KMS-11 (cell line): ENCODE results near the gene MX2.
"Not testable (repeated sequence)": the region's sequence is repeated elsewhere in the genome, so short reads cannot be mapped to it uniquely, and the experiment has no call there.

Experiments used
- H2AFZ ChIP-seq: fragments of 200-600 bp; sonication (generic); 2 replicates; pipeline ENCODE4 v1.6.1; 2016; ENCODE audit warnings: antibody characterized with exemption, mixed run types, low read depth
- H3K27ac ChIP-seq: fragments of 200-600 bp; sonication (generic); 2 replicates; pipeline ENCODE4 v1.6.1; 2016; ENCODE audit warnings: mild to moderate bottlenecking, mixed run types
- H3K27me3 ChIP-seq: fragments of 200-600 bp; sonication (generic); 2 replicates; pipeline ENCODE4 v1.6.1; 2017; ENCODE audit warnings: mild to moderate bottlenecking, low read depth, mixed run types, moderate library complexity; ENCODE audit not compliant: insufficient read depth
- H3K36me3 ChIP-seq: fragments of 200-600 bp; sonication (generic); 2 replicates; pipeline ENCODE4 v1.6.1; 2017; ENCODE audit warnings: mild to moderate bottlenecking, mixed run types; ENCODE audit not compliant: insufficient read depth
- H3K4me1 ChIP-seq: fragments of 200-600 bp; sonication (generic); 2 replicates; pipeline ENCODE4 v1.6.1; 2016; ENCODE audit warnings: mild to moderate bottlenecking, low read depth, mixed run types; ENCODE audit not compliant: poor library complexity, severe bottlenecking
- H3K4me2 ChIP-seq: fragments of 200-600 bp; sonication (generic); 2 replicates; pipeline ENCODE4 v1.7.0; 2016; ENCODE audit warnings: mild to moderate bottlenecking, mixed run types
- H3K4me3 ChIP-seq: fragments of 200-600 bp; sonication (generic); IDR thresholded peaks from 2 replicates; pipeline ENCODE4 v1.6.1; 2017; ENCODE audit warnings: low read depth, low read length, mixed read lengths; ENCODE audit not compliant: insufficient read depth
- H3K79me2 ChIP-seq: fragments of 200-600 bp; sonication (generic); 2 replicates; pipeline ENCODE4 v1.6.1; 2016; ENCODE audit warnings: low read depth, mixed run types; ENCODE audit not compliant: insufficient read depth
- H3K9ac ChIP-seq: fragments of 200-600 bp; sonication (generic); 2 replicates; pipeline ENCODE4 v1.6.1; 2016; ENCODE audit warnings: mild to moderate bottlenecking, mixed run types
- H4K20me1 ChIP-seq: fragments of 200-600 bp; sonication (generic); 2 replicates; pipeline ENCODE4 v1.6.1; 2016; ENCODE audit warnings: mild to moderate bottlenecking, mixed run types; ENCODE audit not compliant: insufficient read depth
- CTCF ChIP-seq: fragments of 200-600 bp; sonication (generic); conservative IDR thresholded peaks from 2 replicates; pipeline ENCODE4 v1.6.1; 2017; ENCODE audit warnings: low read depth, mild to moderate bottlenecking, antibody characterized with exemption, low read length, moderate library complexity, mixed read lengths

The MX2 gene

GRCh38 chr21:41361786-41362604 lies at the start of gene MX2:
Gene MX2 (plus strand): TSS chr21:41362027. CDS start chr21:41376907, 14,880 bp downstream.
- no peaks in the 10 kb centered on the region for H3K36me3 ChIP-seq
- peak within 1 kb of the TSS; percentile 33; the same call in 1 of the 2 replicates for H3K9ac ChIP-seq
- H3K79me2 ChIP-seq, result no peaks in the 10 kb centered on the region
- no peak within 1 kb of the TSS for H3K4me3 ChIP-seq
- peak within 1 kb of the TSS; percentile 71 for H3K27ac ChIP-seq
- H3K4me1 ChIP-seq, result peaks cover 27% of the 10 kb centered on the region
- no peak for TF ChIP-seq CTCF
- H3K27me3 ChIP-seq, result no peaks in the 10 kb centered on the region
- no peaks in the 10 kb centered on the region for H4K20me1 ChIP-seq
- peak within 1 kb of the TSS; percentile 48; the same call in 1 of the 2 replicates for H2AFZ ChIP-seq
- peak within 1 kb of the TSS; percentile 70 for H3K4me2 ChIP-seq

GRCh38 chr21:41313285-41314164 lies 48.3 kb upstream of the MX2 start:
- not testable (repeated sequence) for H3K36me3 ChIP-seq, H4K20me1 ChIP-seq, H3K4me2 ChIP-seq, H3K9ac ChIP-seq, H3K4me1 ChIP-seq, H3K79me2 ChIP-seq, H3K27ac ChIP-seq, H3K4me3 ChIP-seq, H3K27me3 ChIP-seq, H2AFZ ChIP-seq

- H3K27ac ChIP-seq, result no peak overlapping the region
- H3K27me3 ChIP-seq, result no peaks in the 10 kb centered on the region
- H3K36me3 ChIP-seq, result no peaks in the 10 kb centered on the region
- no peak overlapping the region for H3K9ac ChIP-seq
- H3K4me1 ChIP-seq, result peaks cover 9% of the 10 kb centered on the region
- H3K4me2 ChIP-seq, result no peak overlapping the region
- H4K20me1 ChIP-seq, result no peaks in the 10 kb centered on the region
- H2AFZ ChIP-seq, result no peak overlapping the region
- no peaks in the 10 kb centered on the region for H3K79me2 ChIP-seq
- H3K4me3 ChIP-seq, result no peak overlapping the region
- no peak for TF ChIP-seq CTCF
Observed at GRCh38 chr21:41315726-41316125, 46.1 kb upstream of the MX2 start.

- Histone ChIP-seq H3K79me2 (no peaks in the 10 kb centered on the region), H3K27ac (no peak within 1 kb of the TSS), H3K27me3 (no peaks in the 10 kb centered on the region), H3K36me3 (no peaks in the 10 kb centered on the region), H3K4me1 (peaks cover 16% of the 10 kb centered on the region), H3K4me3 (no peak within 1 kb of the TSS), H3K9ac (no peak within 1 kb of the TSS), H4K20me1 (no peaks in the 10 kb centered on the region), H2AFZ (no peak within 1 kb of the TSS), H3K4me2 (no peak within 1 kb of the TSS)
- no peak for TF ChIP-seq CTCF
Observed at GRCh38 chr21:41316200-41317062, 45.4 kb upstream of the MX2 start, which contains the start of gene FAM3B. Gene FAM3B (plus strand): TSS chr21:41316801. CDS start chr21:41316880, 79 bp downstream.
